ENCODE data around the gene LANCL2.

The LANCL2 gene

GRCh38 chr7:55438757-55439525 is 73.8 kb downstream of the LANCL2 start:
- peaks cover 10 to 12% of the 10 kb centered on the region in 2 donors for H3K4me1 ChIP-seq (ENCODE audit: control insufficient read depth in 2 of 2, insufficient read depth in 1 of 2, low read depth in 1 of 2, low read length in 2 of 2)
- H3K18ac ChIP-seq (ENCODE audit: low read length) = peak overlapping the region; percentile 74
- H2BK120ac ChIP-seq (ENCODE audit: low read depth, low read length) = peak overlapping the region; percentile 48
- H3K4me3 ChIP-seq (ENCODE audit: low read length in 2 of 2) = no peak overlapping the region
- H3K23ac ChIP-seq (ENCODE audit: low read depth, low read length, poor library complexity) = no peak overlapping the region
- no peaks in the 10 kb centered on the region for H3K27me3 ChIP-seq (ENCODE audit: control insufficient read depth in 3 of 3, insufficient read depth in 3 of 3, low read depth in 1 of 3, low read length in 3 of 3)
- no peaks in the 10 kb centered on the region for H3K36me3 ChIP-seq (replicated peaks in 1 of 2; ENCODE audit: control insufficient read depth in 2 of 2, insufficient read depth in 2 of 2, low read length in 2 of 2)
- H4K8ac ChIP-seq (ENCODE audit: low read depth, low read length) = no peak overlapping the region
- no peak overlapping the region for H2BK15ac ChIP-seq (ENCODE audit: low read length)
- WGBS, 2 donors (ENCODE audit: extremely low coverage in 2 of 2, insufficient read length in 2 of 2, insufficient replicate concordance in 1 of 2) = no CpG with 5 or more reads among the region's 19 CpGs
- peak overlapping the region; percentile 60 for H2AK5ac ChIP-seq (ENCODE audit: low read depth, low read length)
- no peak overlapping the region for H2BK5ac ChIP-seq (ENCODE audit: low read length)
- no peak for DNase-seq (ENCODE audit: low spot score)
- H3K4me2 ChIP-seq (ENCODE audit: insufficient read depth, low read length, poor library complexity, severe bottlenecking) = no peak overlapping the region
- no peak overlapping the region for H3K4ac ChIP-seq (ENCODE audit: low read length)
- no peak overlapping the region for H3K14ac ChIP-seq (ENCODE audit: low read length)
- H3K9me3 ChIP-seq (replicated peaks in 1 of 2; ENCODE audit: control insufficient read depth in 2 of 2, insufficient read depth in 1 of 2, low read depth in 1 of 2, low read length in 2 of 2) = no peaks in the 10 kb centered on the region
- H4K91ac ChIP-seq (ENCODE audit: low read depth, low read length, poor library complexity) = no peak overlapping the region
- H3K27ac ChIP-seq (replicated peaks; ENCODE audit: low read length) = no peak overlapping the region
- no peak overlapping the region for H2BK12ac ChIP-seq (ENCODE audit: low read length)
- H3K9ac ChIP-seq (ENCODE audit: low read depth, low read length, poor library complexity) = no peak overlapping the region
- H2AFZ ChIP-seq (ENCODE audit: low read length) = peak overlapping the region; percentile 46
- H3K79me1 ChIP-seq (ENCODE audit: low read depth, low read length) = no peaks in the 10 kb centered on the region

DNA sequence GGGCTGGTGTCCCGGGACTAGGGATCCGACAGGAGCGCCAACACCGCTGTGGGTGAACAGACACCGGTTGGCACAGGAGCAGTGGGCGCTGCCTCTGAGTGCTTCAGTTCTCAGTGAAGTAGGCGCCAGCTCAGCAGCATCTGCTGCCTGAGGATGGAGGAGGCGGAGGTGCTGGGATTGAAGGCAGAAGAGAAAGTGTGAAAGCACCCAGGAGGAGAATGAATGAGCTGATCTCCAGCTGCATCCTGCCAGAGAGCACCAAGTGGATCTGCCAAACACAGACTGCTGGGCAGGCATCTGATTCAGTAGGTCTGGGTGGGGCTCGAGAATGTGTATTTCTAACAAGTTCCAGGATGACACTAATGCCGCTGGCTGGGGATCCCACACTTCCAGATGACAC is 74.5 kb downstream of the LANCL2 start:
- no peak overlapping the region for H2AFZ ChIP-seq (ENCODE audit: low read length)
- no peak overlapping the region for H3K18ac ChIP-seq (ENCODE audit: low read length)
- no peaks in the 10 kb centered on the region for H3K27me3 ChIP-seq (ENCODE audit: control insufficient read depth in 3 of 3, insufficient read depth in 3 of 3, low read depth in 1 of 3, low read length in 3 of 3)
- no peaks in the 10 kb centered on the region for H3K79me1 ChIP-seq (ENCODE audit: low read depth, low read length)
- H3K9ac ChIP-seq (ENCODE audit: low read depth, low read length, poor library complexity) = no peak overlapping the region
- no peak overlapping the region for H3K4ac ChIP-seq (ENCODE audit: low read length)
- peaks cover 10 to 12% of the 10 kb centered on the region in 2 donors for H3K4me1 ChIP-seq (ENCODE audit: control insufficient read depth in 2 of 2, insufficient read depth in 1 of 2, low read depth in 1 of 2, low read length in 2 of 2)
- DNase-seq (ENCODE audit: low spot score) = no peak
- H2BK15ac ChIP-seq (ENCODE audit: low read length) = no peak overlapping the region
- no peak overlapping the region for H2BK5ac ChIP-seq (ENCODE audit: low read length)
- H3K14ac ChIP-seq (ENCODE audit: low read length) = no peak overlapping the region
- H4K91ac ChIP-seq (ENCODE audit: low read depth, low read length, poor library complexity) = no peak overlapping the region
- no peak overlapping the region for H3K4me3 ChIP-seq (ENCODE audit: low read length in 2 of 2)
- H3K27ac ChIP-seq (replicated peaks; ENCODE audit: low read length) = no peak overlapping the region
- no peak overlapping the region for H4K8ac ChIP-seq (ENCODE audit: low read depth, low read length)
- H3K9me3 ChIP-seq (replicated peaks in 1 of 2; ENCODE audit: control insufficient read depth in 2 of 2, insufficient read depth in 1 of 2, low read depth in 1 of 2, low read length in 2 of 2) = no peaks in the 10 kb centered on the region
- no peaks in the 10 kb centered on the region for H3K36me3 ChIP-seq (replicated peaks in 1 of 2; ENCODE audit: control insufficient read depth in 2 of 2, insufficient read depth in 2 of 2, low read length in 2 of 2)
- H2BK12ac ChIP-seq (ENCODE audit: low read length) = no peak overlapping the region
- no CpG with 5 or more reads among the region's 10 CpGs for WGBS, 2 donors (ENCODE audit: extremely low coverage in 2 of 2, insufficient read length in 2 of 2, insufficient replicate concordance in 1 of 2)
- H2BK120ac ChIP-seq (ENCODE audit: low read depth, low read length) = no peak overlapping the region
- peak overlapping the region; percentile 27 for H3K23ac ChIP-seq (ENCODE audit: low read depth, low read length, poor library complexity)
- H3K4me2 ChIP-seq (ENCODE audit: insufficient read depth, low read length, poor library complexity, severe bottlenecking) = no peak overlapping the region
- no peak overlapping the region for H2AK5ac ChIP-seq (ENCODE audit: low read depth, low read length)

GRCh38 chr7:55440040-55440690 is 75.0 kb downstream of the LANCL2 start:
- DNase-seq (ENCODE audit: low spot score) = no peak
- H3K18ac ChIP-seq (ENCODE audit: low read length) = peak overlapping the region; percentile 35
- no peak overlapping the region for H2AK5ac ChIP-seq (ENCODE audit: low read depth, low read length)
- H3K14ac ChIP-seq (ENCODE audit: low read length) = no peak overlapping the region
- no peaks in the 10 kb centered on the region for H3K27me3 ChIP-seq (ENCODE audit: control insufficient read depth in 3 of 3, insufficient read depth in 3 of 3, low read depth in 1 of 3, low read length in 3 of 3)
- H3K4me2 ChIP-seq (ENCODE audit: insufficient read depth, low read length, poor library complexity, severe bottlenecking) = no peak overlapping the region
- no peak overlapping the region for H4K91ac ChIP-seq (ENCODE audit: low read depth, low read length, poor library complexity)
- peak overlapping the region; percentile 43 for H2BK12ac ChIP-seq (ENCODE audit: low read length)
- H2BK15ac ChIP-seq (ENCODE audit: low read length) = no peak overlapping the region
- H2BK120ac ChIP-seq (ENCODE audit: low read depth, low read length) = no peak overlapping the region
- H4K8ac ChIP-seq (ENCODE audit: low read depth, low read length) = no peak overlapping the region
- no peak overlapping the region for H2AFZ ChIP-seq (ENCODE audit: low read length)
- H3K36me3 ChIP-seq (replicated peaks in 1 of 2; ENCODE audit: control insufficient read depth in 2 of 2, insufficient read depth in 2 of 2, low read length in 2 of 2) = no peaks in the 10 kb centered on the region
- H3K4ac ChIP-seq (ENCODE audit: low read length) = no peak overlapping the region
- peaks cover 10 to 12% of the 10 kb centered on the region in 2 donors for H3K4me1 ChIP-seq (ENCODE audit: control insufficient read depth in 2 of 2, insufficient read depth in 1 of 2, low read depth in 1 of 2, low read length in 2 of 2)
- H3K23ac ChIP-seq (ENCODE audit: low read depth, low read length, poor library complexity) = peak overlapping the region; percentile 27
- no peak overlapping the region for H3K4me3 ChIP-seq (ENCODE audit: low read length in 2 of 2)
- no peak overlapping the region for H3K9ac ChIP-seq (ENCODE audit: low read depth, low read length, poor library complexity)
- H2BK5ac ChIP-seq (ENCODE audit: low read length) = no peak overlapping the region
- no peaks in the 10 kb centered on the region for H3K79me1 ChIP-seq (ENCODE audit: low read depth, low read length)
- H3K9me3 ChIP-seq (replicated peaks in 1 of 2; ENCODE audit: control insufficient read depth in 2 of 2, insufficient read depth in 1 of 2, low read depth in 1 of 2, low read length in 2 of 2) = no peaks in the 10 kb centered on the region
- no CpG with 5 or more reads among the region's 13 CpGs for WGBS, 2 donors (ENCODE audit: extremely low coverage in 2 of 2, insufficient read length in 2 of 2, insufficient replicate concordance in 1 of 2)
- H3K27ac ChIP-seq (replicated peaks; ENCODE audit: low read length) = no peak overlapping the region

GRCh38 chr7:55441002-55441401 is 75.9 kb downstream of the LANCL2 start:
- Histone ChIP-seq H3K27ac (replicated peaks; ENCODE audit: low read length) (no peak overlapping the region), H3K36me3 (replicated peaks in 1 of 2; ENCODE audit: control insufficient read depth in 2 of 2, insufficient read depth in 2 of 2, low read length in 2 of 2) (no peaks in the 10 kb centered on the region), H3K79me1 (ENCODE audit: low read depth, low read length) (no peaks in the 10 kb centered on the region), H3K4ac (ENCODE audit: low read length) (no peak overlapping the region), H2AK5ac (ENCODE audit: low read depth, low read length) (no peak overlapping the region), H3K9me3 (replicated peaks in 1 of 2; ENCODE audit: control insufficient read depth in 2 of 2, insufficient read depth in 1 of 2, low read depth in 1 of 2, low read length in 2 of 2) (no peaks in the 10 kb centered on the region), H4K8ac (ENCODE audit: low read depth, low read length) (no peak overlapping the region), H4K91ac (ENCODE audit: low read depth, low read length, poor library complexity) (no peak overlapping the region), H3K9ac (ENCODE audit: low read depth, low read length, poor library complexity) (no peak overlapping the region), H2BK120ac (ENCODE audit: low read depth, low read length) (no peak overlapping the region), H3K14ac (ENCODE audit: low read length) (no peak overlapping the region), H2BK5ac (ENCODE audit: low read length) (no peak overlapping the region), H3K27me3 (ENCODE audit: control insufficient read depth in 3 of 3, insufficient read depth in 3 of 3, low read depth in 1 of 3, low read length in 3 of 3) (no peaks in the 10 kb centered on the region), H2AFZ (ENCODE audit: low read length) (no peak overlapping the region), H2BK15ac (ENCODE audit: low read length) (no peak overlapping the region), H3K23ac (ENCODE audit: low read depth, low read length, poor library complexity) (no peak overlapping the region), H3K4me3 (ENCODE audit: low read length in 2 of 2) (no peak overlapping the region), H2BK12ac (ENCODE audit: low read length) (no peak overlapping the region), H3K18ac (ENCODE audit: low read length) (no peak overlapping the region), H3K4me2 (ENCODE audit: insufficient read depth, low read length, poor library complexity, severe bottlenecking) (no peak overlapping the region), H3K4me1 (ENCODE audit: control insufficient read depth in 2 of 2, insufficient read depth in 1 of 2, low read depth in 1 of 2, low read length in 2 of 2) (peaks cover 10 to 12% of the 10 kb centered on the region in 2 donors)
- no peak for DNase-seq (ENCODE audit: low spot score)
- no CpG with 5 or more reads among the region's 5 CpGs for WGBS, 2 donors (ENCODE audit: extremely low coverage in 2 of 2, insufficient read length in 2 of 2, insufficient replicate concordance in 1 of 2)

All from neuronal stem cell (in vitro differentiated cells).